ENCODE results near the gene TMEFF1. TPM values are rescaled to one million over a fixed set of nuclear protein-coding genes. Genes with fewer than 3 reads are reported as not detected.

Gene TMEFF1
- total and polyA plus RNA-seq, 10 of the 15 experiments (the other 5 are each of a cell fraction or from before 2014, with no cell fraction given) = 0.03 to 0.55 (median 0.11) TPM; not detected in 3

- no peak overlapping the region for H3K27ac ChIP-seq (ENCODE audit: control insufficient read depth, insufficient read depth)
- ATAC-seq (no peak), DNase-seq (ENCODE audit: low read depth, low spot score) (no peak), FAIRE-seq (no peak)
- no peak overlapping the region for H3K4me2 ChIP-seq (ENCODE audit: control insufficient read depth, insufficient read depth)
- CTCF ChIA-PET = interaction anchor here (0.7 to 1.8 kb wide), 4 partner anchors 10 to 567 kb away, joined by 3 to 6 read pairs (median 4); no protein-coding TSS in a partner anchor
- no peaks in the 10 kb centered on the region; a peak in 2 of 4 replicates for H3K27me3 ChIP-seq (replicated peaks in 1 of 2; ENCODE audit: control insufficient read depth in 2 of 2, insufficient read depth in 2 of 2, low read length in 1 of 2)
- no peaks in the 10 kb centered on the region for H3K79me2 ChIP-seq (ENCODE audit: control insufficient read depth, insufficient read depth, low read length)
- H2AFZ ChIP-seq (ENCODE audit: control insufficient read depth, low read depth, low read length) = no peak overlapping the region
- H3K9me3 ChIP-seq (replicated peaks; ENCODE audit: control insufficient read depth, insufficient read depth, low read length) = no peaks in the 10 kb centered on the region
- H4K20me1 ChIP-seq (ENCODE audit: control insufficient read depth, insufficient read depth) = no peaks in the 10 kb centered on the region
- WGBS (ENCODE audit: insufficient coverage, insufficient replicate concordance, low lambda C conversion rate, missing lambda C conversion rate) = 80% methylated on average over 4 of the region's 4 CpGs
- no peak for TF ChIP-seq IKZF2 (IDR thresholded peaks at IDR 0.05)
- TF ChIP-seq PKNOX1 (IDR thresholded peaks at IDR 0.05) = no peak
- TF ChIP-seq SMARCA5 (IDR thresholded peaks at IDR 0.05) = no peak
- no peaks in the 10 kb centered on the region for H3K4me1 ChIP-seq (ENCODE audit: control insufficient read depth, insufficient read depth, low read length)
- no peak overlapping the region for H3K9ac ChIP-seq (ENCODE audit: control insufficient read depth, insufficient read depth, low read length)
- intact Hi-C loops (cut with micrococcal nuclease; ENCODE audit: unreplicated experiment) = no loop called here
- no peak overlapping the region for H3K4me3 ChIP-seq
- SMC1A ChIA-PET (ENCODE audit: uncharacterized antibody, unreplicated experiment) = no interaction called here
- POLR2A ChIA-PET = no interaction called here
- no TSS peak for BruUV-seq (replicated peaks)
- in situ Hi-C loops (cut with MboI) = loop anchor here (25.0 kb wide), 1 partner anchor 573 kb away; no protein-coding TSS in a partner anchor
- RAD21 ChIA-PET (ENCODE audit: unreplicated experiment) = interaction anchor here (1.0 kb wide), 1 partner anchor 11 kb away, joined by 3 read pairs; no protein-coding TSS in a partner anchor
- no peaks in the 10 kb centered on the region for H3K36me3 ChIP-seq (ENCODE audit: control insufficient read depth in 2 of 2, insufficient read depth in 2 of 2, low read length in 1 of 2)
These were observed 112.0 kb downstream of the TMEFF1 start for GRCh38 chr9:100584951-100585350.

GRCh38 chr9:100586093-100586492 lies 113.1 kb downstream of the TMEFF1 start:
- H3K4me3 ChIP-seq = no peak overlapping the region
- intact Hi-C loops (cut with micrococcal nuclease; ENCODE audit: unreplicated experiment) = no loop called here
- WGBS (ENCODE audit: insufficient coverage, insufficient replicate concordance, low lambda C conversion rate, missing lambda C conversion rate) = 42% methylated on average over 7 of the region's 7 CpGs
- no peak for DNase-seq (ENCODE audit: low read depth, low spot score)
- H4K20me1 ChIP-seq (ENCODE audit: control insufficient read depth, insufficient read depth) = no peaks in the 10 kb centered on the region
- ChIA-PET CTCF (interaction anchor here (1.3 kb wide), 1 partner anchor 12 kb away, joined by 3 read pairs; no protein-coding TSS in a partner anchor), SMC1A (ENCODE audit: uncharacterized antibody, unreplicated experiment) (no interaction called here), POLR2A (no interaction called here), RAD21 (ENCODE audit: unreplicated experiment) (no interaction called here)
- FAIRE-seq = no peak
- BruUV-seq (replicated peaks) = no TSS peak
- no peaks in the 10 kb centered on the region for H3K9me3 ChIP-seq (replicated peaks; ENCODE audit: control insufficient read depth, insufficient read depth, low read length)
- H3K36me3 ChIP-seq (ENCODE audit: control insufficient read depth in 2 of 2, insufficient read depth in 2 of 2, low read length in 1 of 2) = no peaks in the 10 kb centered on the region
- no peak overlapping the region for H3K27ac ChIP-seq (ENCODE audit: control insufficient read depth, insufficient read depth)
- H2AFZ ChIP-seq (ENCODE audit: control insufficient read depth, low read depth, low read length) = no peak overlapping the region
- no peaks in the 10 kb centered on the region; a peak in 2 of 4 replicates for H3K27me3 ChIP-seq (replicated peaks in 1 of 2; ENCODE audit: control insufficient read depth in 2 of 2, insufficient read depth in 2 of 2, low read length in 1 of 2)
- no peak overlapping the region for H3K9ac ChIP-seq (ENCODE audit: control insufficient read depth, insufficient read depth, low read length)
- no peaks in the 10 kb centered on the region for H3K4me1 ChIP-seq (ENCODE audit: control insufficient read depth, insufficient read depth, low read length)
- peak; percentile 42; the same call in 1 of the 3 replicates for ATAC-seq
- no peaks in the 10 kb centered on the region for H3K79me2 ChIP-seq (ENCODE audit: control insufficient read depth, insufficient read depth, low read length)
- in situ Hi-C loops (cut with MboI) = loop anchor here (25.0 kb wide), 1 partner anchor 574 kb away; no protein-coding TSS in a partner anchor
- H3K4me2 ChIP-seq (ENCODE audit: control insufficient read depth, insufficient read depth) = no peak overlapping the region
- TF ChIP-seq TCF7 (IDR thresholded peaks at IDR 0.05; ENCODE audit: borderline replicate concordance) (no peak), MTA2 (IDR thresholded peaks at IDR 0.05; ENCODE audit: low read depth) (no peak), REST (IDR thresholded peaks at IDR 0.05; ENCODE audit: low read depth, low read length) (no peak), ZNF207 (IDR thresholded peaks at IDR 0.05; ENCODE audit: borderline replicate concordance) (no peak), NR2C2 (IDR thresholded peaks at IDR 0.05; ENCODE audit: borderline replicate concordance, control insufficient read depth, insufficient read length, low read depth) (no peak), E2F4 (IDR thresholded peaks at IDR 0.05; ENCODE audit: low read depth, low read length) (no peak), NFYA (IDR thresholded peaks at IDR 0.05; ENCODE audit: borderline replicate concordance, low read depth, low read length) (no peak), RFX5 (IDR thresholded peaks at IDR 0.05; ENCODE audit: low read depth, low read length) (no peak), EP300 (IDR thresholded peaks at IDR 0.05; ENCODE audit: borderline replicate concordance in 1 of 2, control insufficient read depth in 1 of 2, low read depth in 2 of 2, low read length in 2 of 2) (no peak), POLR2A (IDR thresholded peaks at IDR 0.05; ENCODE audit: low read depth, low read length) (no peak)

Measured in GM12878 (cell line).